ENCODE data around the gene BCO1.

BCO1 gene

DNA sequence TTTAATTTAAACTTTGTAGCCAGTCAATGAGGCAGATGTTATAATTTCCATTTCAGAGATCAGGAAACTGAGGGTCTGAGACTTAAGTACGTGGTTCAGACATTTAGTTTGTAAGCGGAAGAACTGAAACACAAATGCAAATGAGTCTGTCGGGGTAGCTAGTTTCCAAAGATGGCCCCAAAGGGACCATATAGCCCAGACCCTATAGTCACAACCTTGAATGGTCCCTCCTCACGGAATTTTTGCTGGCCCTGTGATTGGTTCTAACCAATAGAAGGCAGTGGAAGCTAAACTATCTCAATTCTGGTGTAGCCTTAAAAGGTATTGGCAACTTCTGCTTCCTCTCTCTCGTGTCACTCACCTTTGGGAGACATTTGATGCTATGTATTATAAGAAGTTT lies 7.5 kb upstream of the BCO1 start:
- DNase-seq, result no peak

DNA sequence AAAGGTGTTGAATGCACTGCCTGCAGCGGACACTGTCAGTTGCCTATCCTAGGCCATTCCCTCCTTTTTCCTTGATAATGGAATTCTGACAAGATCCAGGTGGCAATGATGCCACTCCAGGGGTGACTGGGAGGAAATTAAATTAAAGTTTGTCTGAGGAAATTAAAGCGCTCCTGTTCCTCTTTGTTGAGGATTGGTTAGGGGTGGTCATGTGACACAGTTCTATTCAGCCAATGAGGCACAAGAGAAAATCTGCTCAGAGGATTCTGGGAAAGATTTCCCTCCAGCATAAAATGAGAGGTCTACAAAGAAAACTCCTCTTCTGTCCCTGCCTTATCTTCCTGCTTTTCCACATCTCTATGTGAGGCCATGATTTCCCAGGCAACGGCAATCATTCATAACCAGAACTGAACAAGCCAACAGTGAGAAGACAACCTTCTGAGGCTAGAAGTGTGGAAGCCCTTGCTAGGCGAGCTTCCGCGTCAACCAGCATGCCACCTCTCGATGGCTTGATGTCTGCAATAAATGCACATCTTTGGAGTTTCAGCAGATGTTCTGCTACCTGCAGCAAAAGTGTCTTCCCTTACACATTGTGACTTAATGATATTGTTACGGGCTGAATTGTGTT lies 5.6 kb upstream of the BCO1 start:
- DNase-seq, result no peak

GRCh38 chr16:81237282-81237681 lies 1.2 kb upstream of the BCO1 start:
- DNase-seq, result peak in 37 of 51 donors; percentile 2 to 65 (median 29)

GRCh38 chr16:81237942-81238295 lies 570 bp upstream of the BCO1 start:
- no peak for DNase-seq

DNA sequence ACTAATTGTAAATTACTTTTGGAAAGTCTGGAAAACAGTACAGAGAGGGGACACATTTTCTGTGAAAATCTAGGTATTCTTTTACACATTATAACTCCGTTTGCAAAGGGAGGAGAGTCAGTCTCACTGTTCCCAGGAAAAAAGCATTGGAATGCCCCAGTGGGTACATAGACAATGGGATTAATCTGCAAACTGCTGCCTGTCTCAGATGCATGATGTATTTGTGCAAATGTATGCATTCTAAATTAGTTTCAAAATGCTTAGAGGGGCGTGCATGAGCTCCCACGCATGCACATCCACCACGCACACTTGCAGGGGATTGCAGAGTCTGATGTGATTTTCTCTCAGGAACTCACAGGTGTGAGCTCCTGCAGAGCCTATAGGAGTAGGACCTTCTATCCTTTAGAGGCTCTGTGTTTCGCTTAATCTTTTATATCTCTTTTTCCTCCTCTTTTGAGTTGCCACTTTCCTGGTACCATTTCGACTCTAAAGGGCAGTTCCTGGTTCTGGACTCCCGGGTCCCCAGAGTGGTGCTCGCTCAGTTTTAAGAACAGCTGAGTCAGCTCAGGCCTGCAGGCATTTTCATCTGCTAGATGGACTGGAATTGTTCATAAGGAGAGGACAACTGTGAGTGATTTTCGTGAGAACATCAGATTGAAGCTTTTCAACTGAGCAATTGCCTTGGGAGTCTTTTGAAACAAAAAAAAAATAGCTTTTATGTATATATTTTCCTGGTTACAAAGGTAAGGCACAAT lies 1.1 kb downstream of the BCO1 start:
- DNase-seq, result no peak

DNA sequence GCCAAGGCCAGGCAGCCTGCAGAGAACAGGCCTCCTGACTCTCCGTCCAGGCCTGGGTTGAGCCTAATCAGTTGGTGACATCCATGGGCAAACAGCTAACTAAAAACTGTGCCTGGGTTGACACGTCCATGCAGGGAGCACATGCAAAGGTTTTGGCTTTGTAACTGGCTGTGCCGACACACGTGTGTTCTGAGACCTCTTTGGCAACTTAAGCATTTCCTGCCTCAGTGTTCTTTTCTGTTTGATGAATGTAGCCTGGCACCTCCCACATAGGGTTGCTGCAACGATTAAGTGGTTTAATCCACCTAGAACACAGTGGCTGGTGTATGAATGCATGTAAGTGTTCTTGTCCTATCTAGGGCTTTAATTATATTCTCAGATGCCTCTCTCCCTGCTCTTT lies 3.2 kb downstream of the BCO1 start:
- no peak for DNase-seq

GRCh38 chr16:81242977-81243618 lies 4.6 kb downstream of the BCO1 start:
- DNase-seq, result no peak

DNA sequence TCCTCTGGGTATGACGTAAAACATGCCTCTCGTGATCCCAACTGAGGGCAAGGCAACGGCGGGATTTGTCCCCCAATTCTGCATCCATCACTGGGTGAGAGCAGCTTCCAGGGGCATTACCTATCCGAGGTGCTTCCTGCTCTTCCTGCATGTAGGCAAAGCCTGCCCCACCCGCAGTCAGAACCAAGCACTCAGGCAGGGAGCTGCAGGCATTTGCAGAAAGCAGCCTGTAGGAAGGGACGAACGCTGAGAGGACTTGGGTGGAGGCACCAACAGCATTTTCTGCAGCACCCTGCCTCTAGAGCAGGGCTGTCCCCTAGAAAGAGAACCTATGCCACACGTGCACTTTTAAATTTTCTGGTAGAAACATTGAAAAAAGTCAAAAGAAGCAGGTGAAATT lies 5.5 kb downstream of the BCO1 start:
- DNase-seq, result no peak

DNA sequence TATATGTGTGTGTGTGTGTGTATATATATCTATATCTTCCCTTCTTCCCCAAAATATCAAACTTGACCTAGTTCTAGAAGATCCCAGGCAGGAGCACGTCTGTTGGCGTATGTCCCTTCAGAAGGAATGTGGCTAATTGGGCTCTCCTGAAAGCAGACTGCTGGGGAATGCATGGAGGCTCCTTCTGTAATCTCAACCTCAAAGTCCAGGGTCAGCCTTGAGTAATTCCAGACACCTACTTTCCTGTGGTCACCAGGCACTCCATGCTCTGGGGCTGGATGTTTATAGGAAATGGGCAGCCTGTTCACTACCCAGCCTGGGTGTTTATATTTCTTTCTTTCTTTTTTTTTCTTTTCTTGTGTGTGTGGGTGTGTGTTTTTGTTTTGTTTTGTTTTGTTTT lies 13.4 kb downstream of the BCO1 start:
- no peak for DNase-seq

- DNase-seq, result no peak
Measured at GRCh38 chr16:81253141-81253540, 14.7 kb downstream of the BCO1 start.

GRCh38 chr16:81254922-81255526 lies 16.5 kb downstream of the BCO1 start:
- DNase-seq, result no peak

- no peak for DNase-seq
Measured at GRCh38 chr16:81259916-81260315, 21.4 kb downstream of the BCO1 start.

GRCh38 chr16:81261049-81261648 lies 22.7 kb downstream of the BCO1 start:
- no peak for DNase-seq

GRCh38 chr16:81263470-81264220 lies 25.2 kb downstream of the BCO1 start:
- no peak for DNase-seq

- no peak for DNase-seq
Measured at GRCh38 chr16:81264386-81264785, 25.9 kb downstream of the BCO1 start.

DNA sequence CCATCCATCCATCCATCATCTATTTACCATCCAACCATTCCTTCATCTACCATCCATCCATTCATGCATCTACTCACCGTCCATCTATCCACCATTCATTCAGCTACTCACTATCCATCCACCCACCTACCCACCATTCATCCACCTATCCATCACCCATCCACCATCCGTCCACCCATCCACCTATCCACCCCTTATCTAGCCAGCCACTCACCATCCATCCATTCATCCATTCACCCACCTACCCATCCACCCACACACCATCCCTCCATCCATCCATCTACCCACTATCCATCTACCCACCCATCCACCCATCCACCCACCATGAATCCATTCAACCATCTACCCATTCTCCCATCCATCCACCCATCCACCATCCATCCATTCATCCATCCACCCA lies 26.6 kb downstream of the BCO1 start:
- no peak for DNase-seq

GRCh38 chr16:81265658-81266451 lies 27.4 kb downstream of the BCO1 start:
- peak in 35 of 51 donors; percentile 2 to 77 (median 46) for DNase-seq

GRCh38 chr16:81266680-81267095 lies 28.2 kb downstream of the BCO1 start:
- no peak for DNase-seq

DNA sequence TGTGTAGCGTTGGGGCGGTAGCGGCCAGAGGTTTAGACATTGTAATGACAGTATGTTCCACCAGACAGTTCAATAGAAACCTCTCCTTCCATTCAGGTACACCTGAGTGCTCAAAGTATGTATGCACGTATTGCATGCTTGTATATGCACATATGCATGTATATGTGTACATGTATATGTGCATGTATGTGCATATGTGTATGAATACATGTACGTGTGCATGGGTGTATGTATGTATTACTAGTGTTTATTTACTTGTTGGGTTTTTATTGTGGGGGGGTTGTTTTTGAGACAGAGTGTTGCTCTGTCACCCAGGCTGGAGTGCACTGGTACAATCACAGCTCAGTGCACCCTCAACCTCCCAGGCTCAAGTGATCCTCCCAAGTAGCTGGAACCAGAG lies 30.0 kb downstream of the BCO1 start:
- no peak for DNase-seq

GRCh38 chr16:81273223-81273950 lies 34.9 kb downstream of the BCO1 start:
- DNase-seq, result peak in 21 of 51 donors; percentile 9 to 42 (median 20)
